Measurements from ENCODE around the gene TMTC1.
"Not testable (repeated sequence)": the region's sequence is repeated elsewhere in the genome, so short reads cannot be mapped to it uniquely, and the experiment has no call there.

The TMTC1 gene

GRCh38 chr12:29660847-29661246, 122.9 kb downstream of the TMTC1 start:
- no peak for DNase-seq

- no peak for DNase-seq
Measured at GRCh38 chr12:29656762-29657538, 126.8 kb downstream of the TMTC1 start.

GRCh38 chr12:29655861-29656260, 127.9 kb downstream of the TMTC1 start:
- DNase-seq = no peak

- no peak for DNase-seq
Measured at GRCh38 chr12:29653286-29653685, 130.5 kb downstream of the TMTC1 start.

- no peak for DNase-seq
Measured at GRCh38 chr12:29650371-29650770, 133.4 kb downstream of the TMTC1 start.

- DNase-seq = no peak
Measured at GRCh38 chr12:29649722-29650121, 134.0 kb downstream of the TMTC1 start.

- no peak for DNase-seq
Measured at GRCh38 chr12:29644536-29645162, 139.1 kb downstream of the TMTC1 start.

GRCh38 chr12:29640589-29641345, 143.0 kb downstream of the TMTC1 start:
- DNase-seq = no peak

GRCh38 chr12:29639893-29640495, 143.7 kb downstream of the TMTC1 start:
- DNase-seq = no peak

- DNase-seq = no peak
Measured at GRCh38 chr12:29638528-29638927, 145.2 kb downstream of the TMTC1 start.

- no peak for DNase-seq
Measured at GRCh38 chr12:29634057-29634456, 149.7 kb downstream of the TMTC1 start.

- not testable (repeated sequence) for DNase-seq
Measured at GRCh38 chr12:29630164-29630563, 153.6 kb downstream of the TMTC1 start.

- no peak for DNase-seq
Measured at GRCh38 chr12:29627221-29627620, 156.5 kb downstream of the TMTC1 start.

GRCh38 chr12:29625359-29625953, 158.3 kb downstream of the TMTC1 start:
- no peak for DNase-seq

- DNase-seq = no peak
Measured at GRCh38 chr12:29622251-29622650, 161.5 kb downstream of the TMTC1 start.

GRCh38 chr12:29620030-29620429, 163.7 kb downstream of the TMTC1 start:
- DNase-seq = no peak

- DNase-seq = no peak
Measured at GRCh38 chr12:29617407-29617803, 166.3 kb downstream of the TMTC1 start.

GRCh38 chr12:29616664-29617406, 166.9 kb downstream of the TMTC1 start:
- DNase-seq = no peak

- DNase-seq = no peak
Measured at GRCh38 chr12:29614694-29615325, 168.9 kb downstream of the TMTC1 start.

- DNase-seq = no peak
Measured at GRCh38 chr12:29612912-29613311, 170.8 kb downstream of the TMTC1 start.

- no peak for DNase-seq
Measured at GRCh38 chr12:29611906-29612305, 171.8 kb downstream of the TMTC1 start.

All from GDM1 (cell line).